Spleen (tissue), 11 donors: ENCODE results near the gene KLHL12. TPM values are rescaled to one million over a fixed set of nuclear protein-coding genes. Genes with fewer than 3 reads are reported as not detected.

Source experiments
- DNase-seq: peaks from one replicate; pipeline ENCODE4 v3.0.0-alpha.2; 2020
- H3K27ac ChIP-seq, 8 donors: fragments of 200-600 bp; sonication (generic) in 7 of 8; 1 replicate in 4 of 8; 2 replicates in 4 of 8; pipeline versions ENCODE4 v1.5.0 to v1.8.0; 2016 to 2021; ENCODE audit warnings: inconsistent platforms in 4 of 8, mild to moderate bottlenecking in 4 of 8, moderate library complexity in 1 of 8
- H3K27me3 ChIP-seq, 7 donors: fragments of 200-600 bp; sonication (generic) in 6 of 7; replicated peaks in 1 of 7; 1 replicate in 4 of 7; 2 replicates in 3 of 7; pipeline versions ENCODE4 v1.5.0 to v1.8.0; 2016 to 2021; ENCODE audit warnings: inconsistent platforms in 3 of 7, mild to moderate bottlenecking in 1 of 7
- H3K36me3 ChIP-seq, 6 donors: fragments of 200-600 bp; sonication (generic) in 5 of 6; 1 replicate in 4 of 6; 2 replicates in 2 of 6; pipeline versions ENCODE4 v1.5.0 to v1.8.0; 2016 to 2021; ENCODE audit warnings: inconsistent platforms in 2 of 6
- H3K4me1 ChIP-seq, 6 donors: fragments of 200-600 bp; sonication (generic) in 5 of 6; 1 replicate in 3 of 6; 2 replicates in 3 of 6; pipeline versions ENCODE4 v1.5.0 to v1.8.0; 2016 to 2021; ENCODE audit warnings: inconsistent platforms in 3 of 6
- H3K4me3 ChIP-seq, 8 donors: fragments of 200-600 bp; sonication (generic) in 7 of 8; 1 replicate in 4 of 8; 2 replicates in 4 of 8; pipeline versions ENCODE4 v1.5.0 to v1.8.0; 2016 to 2021; ENCODE audit warnings: inconsistent platforms in 4 of 8, mild to moderate bottlenecking in 4 of 8, moderate library complexity in 2 of 8
- H3K9me3 ChIP-seq, 8 donors: fragments of 200-600 bp; sonication (generic) in 7 of 8; 1 replicate in 4 of 8; 2 replicates in 4 of 8; pipeline versions ENCODE4 v1.5.0 to v1.8.0; 2016 to 2021; ENCODE audit warnings: inconsistent platforms in 4 of 8
- POLR2A ChIP-seq, 3 donors: fragments of 450-650 bp; IDR thresholded peaks; one replicate each; pipeline ENCODE4 v1.5.1; 2017; ENCODE audit warnings: antibody characterized with exemption in 3 of 3, mild to moderate bottlenecking in 1 of 3
- POLR2AphosphoS5 ChIP-seq, 3 donors: sonication (generic); formaldehyde crosslinking; IDR thresholded peaks; one replicate each; pipeline ENCODE4 v1.5.1; 2017; ENCODE audit warnings: antibody characterized with exemption in 3 of 3
- WGBS, 5 donors: extraction: QIAGEN DNeasy Blood & Tissue Kit in 3 of 5; methylation state at CpG; one replicate each; pipeline versions ENCODE4 v1.1.5 to v1.1.7; 2013 to 2018; 5-methylcytosine and 5-hydroxymethylcytosine counted together
- intact Hi-C: fragments of 100-400 bp; cut with DNase I; formaldehyde crosslinking; loops from one replicate; pipeline ENCODE4 v1.15.0; 2023; ENCODE audit warnings: low total_unique reads
- polyA plus RNA-seq, 3 donors: library from polyadenylated mRNA; stranded (reverse); fragments of 200-250 nt; gene quantifications; one replicate each; pipeline ENCODE4 v1.2.1, GENCODE V29; 2013
- total RNA-seq, 7 donors: library from RNA; depleted of rRNA in 3 of 7; stranded (reverse); fragments of >200 nt in 3 of 7; fragmentation: NEBNext Ultra II Directional in 4 of 7; extraction: Animal tissue kit (Norgen Biotek cat#: 25700) in 4 of 7; gene quantifications; one replicate each; pipeline versions ENCODE4 v1.1.0 to v1.2.1, GENCODE V29; 2016 to 2021
- TF ChIP-seq, protein P1 (sequence below), 11 experiments: fragments of 200-600 bp in 7 of 11; fragments of 450-650 bp in 4 of 11; sonication (generic) in 4 of 11; IDR thresholded peaks in 8 of 11; conservative IDR thresholded peaks in 3 of 11; 1 replicate in 7 of 11; 2 replicates in 4 of 11; pipeline versions ENCODE4 v1.4.0 to v1.8.0; 2016 to 2021; ENCODE audit warnings: antibody characterized with exemption in 11 of 11, inconsistent platforms in 4 of 11, mild to moderate bottlenecking in 1 of 11
- donor health status: healthy with polysubstance abuse.
- donor health status: DM: no; HTN: no; CAD: no; lungs with moderate emphysema.
- donor health status: DM: no; HTN: no; CAD: no.
- donor health status: Bipolar disorder and iron deficiency.
- donor health status: healthy.
- donor health status: DM: no; HTN: no; CAD: no.
- donor health status: DM: yes; HTN: yes; CAD: no.

Gene KLHL12
- total and polyA plus RNA-seq, 10 donors = 14.8 to 35.4 (median 23.8) TPM

- Histone ChIP-seq H3K4me1 (peaks cover 31 to 71% (median 62%) of the 10 kb centered on the region in 6 donors), H3K36me3 (peaks cover 0 to 42% (median 27%) of the 10 kb centered on the region in 6 donors), H3K9me3 (no peaks in the 10 kb centered on the region), H3K27me3 (no peaks in the 10 kb centered on the region), H3K4me3 (peak overlapping the region in 1 of 8 donors; percentile 51), H3K27ac (peak overlapping the region in 7 of 8 donors; percentile 45 to 90 (median 80))
- DNase-seq = no peak
- TF ChIP-seq, protein P1, sequence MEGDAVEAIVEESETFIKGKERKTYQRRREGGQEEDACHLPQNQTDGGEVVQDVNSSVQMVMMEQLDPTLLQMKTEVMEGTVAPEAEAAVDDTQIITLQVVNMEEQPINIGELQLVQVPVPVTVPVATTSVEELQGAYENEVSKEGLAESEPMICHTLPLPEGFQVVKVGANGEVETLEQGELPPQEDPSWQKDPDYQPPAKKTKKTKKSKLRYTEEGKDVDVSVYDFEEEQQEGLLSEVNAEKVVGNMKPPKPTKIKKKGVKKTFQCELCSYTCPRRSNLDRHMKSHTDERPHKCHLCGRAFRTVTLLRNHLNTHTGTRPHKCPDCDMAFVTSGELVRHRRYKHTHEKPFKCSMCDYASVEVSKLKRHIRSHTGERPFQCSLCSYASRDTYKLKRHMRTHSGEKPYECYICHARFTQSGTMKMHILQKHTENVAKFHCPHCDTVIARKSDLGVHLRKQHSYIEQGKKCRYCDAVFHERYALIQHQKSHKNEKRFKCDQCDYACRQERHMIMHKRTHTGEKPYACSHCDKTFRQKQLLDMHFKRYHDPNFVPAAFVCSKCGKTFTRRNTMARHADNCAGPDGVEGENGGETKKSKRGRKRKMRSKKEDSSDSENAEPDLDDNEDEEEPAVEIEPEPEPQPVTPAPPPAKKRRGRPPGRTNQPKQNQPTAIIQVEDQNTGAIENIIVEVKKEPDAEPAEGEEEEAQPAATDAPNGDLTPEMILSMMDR (IDR thresholded peaks at IDR 0.05 in 8 of 11, conservative IDR thresholded peaks at IDR 0.05 in 3 of 11) = no peak
- TF ChIP-seq POLR2AphosphoS5 (IDR thresholded peaks at IDR 0.05) (no peak), POLR2A (IDR thresholded peaks at IDR 0.05) (no peak)
- intact Hi-C loops = no loop called here
Observed at GRCh38 chr1:202953392-202953791, 26.4 kb upstream of the KLHL12 start.

DNA sequence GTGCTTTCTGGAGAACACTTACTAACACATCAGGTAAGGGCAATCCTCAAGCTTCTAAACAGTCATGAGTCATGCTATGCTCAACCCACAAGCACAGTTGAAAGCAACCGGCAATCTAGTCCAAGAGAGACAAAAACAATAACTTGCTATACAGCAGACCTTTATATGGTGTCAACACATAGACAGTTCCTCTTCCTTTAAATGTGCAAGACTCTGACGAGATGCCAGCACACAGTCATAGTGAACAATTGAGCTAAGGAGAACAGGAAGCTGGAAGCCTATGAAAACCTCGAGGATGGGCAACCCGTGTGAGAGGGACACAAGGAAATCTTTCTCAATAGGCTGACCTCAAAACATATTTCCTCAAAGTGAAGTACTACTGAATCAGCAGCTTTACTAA, 25.8 kb upstream of the KLHL12 start:
- Histone ChIP-seq H3K27me3 (no peaks in the 10 kb centered on the region), H3K36me3 (peaks cover 0 to 47% (median 32%) of the 10 kb centered on the region in 6 donors), H3K9me3 (no peaks in the 10 kb centered on the region), H3K27ac (peak overlapping the region; percentile 20 to 90 (median 78)), H3K4me1 (peaks cover 31 to 70% (median 61%) of the 10 kb centered on the region in 6 donors), H3K4me3 (peak overlapping the region in 1 of 8 donors; percentile 51)
- intact Hi-C loops = no loop called here
- no peak for DNase-seq
- WGBS, 5 donors = 11 to 18% (median 16%) methylated on average over 4 of the region's 4 CpGs
- TF ChIP-seq POLR2A (IDR thresholded peaks at IDR 0.05) = no peak
- peak in 1 of 3 donors; percentile 78 for TF ChIP-seq POLR2AphosphoS5 (IDR thresholded peaks at IDR 0.05)
- TF ChIP-seq, protein P1 (IDR thresholded peaks at IDR 0.05 in 8 of 11, conservative IDR thresholded peaks at IDR 0.05 in 3 of 11) = no peak

- Histone ChIP-seq H3K27ac (peak overlapping the region in 7 of 8 donors; percentile 62 to 90 (median 80)), H3K36me3 (peaks cover 0 to 55% (median 39%) of the 10 kb centered on the region in 6 donors), H3K4me3 (peak overlapping the region in 1 of 8 donors; percentile 51), H3K9me3 (no peaks in the 10 kb centered on the region), H3K4me1 (peaks cover 26 to 64% (median 57%) of the 10 kb centered on the region in 6 donors), H3K27me3 (no peaks in the 10 kb centered on the region)
- 84 to 100% (median 88%) methylated on average over 1 of the region's 1 CpG for WGBS, 5 donors
- DNase-seq = no peak
- intact Hi-C loops = no loop called here
- TF ChIP-seq POLR2A (IDR thresholded peaks at IDR 0.05) (no peak), POLR2AphosphoS5 (IDR thresholded peaks at IDR 0.05) (no peak)
- TF ChIP-seq, protein P1 (IDR thresholded peaks at IDR 0.05 in 8 of 11, conservative IDR thresholded peaks at IDR 0.05 in 3 of 11) = no peak
Observed at GRCh38 chr1:202952099-202952498, 25.1 kb upstream of the KLHL12 start.

GRCh38 chr1:202951437-202951836, 24.4 kb upstream of the KLHL12 start:
- 94 to 100% (median 98%) methylated on average over 2 of the region's 2 CpGs for WGBS, 5 donors
- intact Hi-C loops = no loop called here
- Histone ChIP-seq H3K27me3 (no peaks in the 10 kb centered on the region), H3K4me1 (peaks cover 23 to 57% (median 51%) of the 10 kb centered on the region in 6 donors), H3K4me3 (no peak overlapping the region), H3K27ac (peak overlapping the region in 3 of 8 donors; percentile 69 to 90 (median 85)), H3K9me3 (no peaks in the 10 kb centered on the region), H3K36me3 (peaks cover under 1 to 61% (median 45%) of the 10 kb centered on the region in 6 donors)
- DNase-seq = no peak
- TF ChIP-seq, protein P1 (IDR thresholded peaks at IDR 0.05 in 8 of 11, conservative IDR thresholded peaks at IDR 0.05 in 3 of 11) = no peak
- no peak for TF ChIP-seq POLR2A (IDR thresholded peaks at IDR 0.05)
- no peak for TF ChIP-seq POLR2AphosphoS5 (IDR thresholded peaks at IDR 0.05)
